NCI-H2081 treated with DMSO at 0.1 percent for 48 hours (cell line): Measurements from ENCODE around the gene SUGP1.

Experiments used
- DNase-seq: peaks from one replicate; lab custom pipeline; 2025; lab: John Stamatoyannopoulos, UW

SUGP1 gene

GRCh38 chr19:19342086-19343015 is 22.0 kb upstream of the SUGP1 start:
- no peak for DNase-seq

- no peak for DNase-seq
These were observed 20.7 kb upstream of the SUGP1 start for GRCh38 chr19:19341026-19341425.

GRCh38 chr19:19338082-19338481 is 17.8 kb upstream of the SUGP1 start:
- DNase-seq: no peak

- DNase-seq: no peak
These were observed 16.8 kb upstream of the SUGP1 start for GRCh38 chr19:19337120-19337519.

GRCh38 chr19:19336597-19336996 is 16.3 kb upstream of the SUGP1 start:
- DNase-seq: no peak

GRCh38 chr19:19335408-19336158 is 15.3 kb upstream of the SUGP1 start:
- DNase-seq: no peak

GRCh38 chr19:19334989-19335344 is 14.7 kb upstream of the SUGP1 start:
- no peak for DNase-seq

GRCh38 chr19:19334063-19334988 is 14.0 kb upstream of the SUGP1 start:
- no peak for DNase-seq

GRCh38 chr19:19329126-19329525 is 8.8 kb upstream of the SUGP1 start:
- no peak for DNase-seq

- DNase-seq: no peak
These were observed 7.4 kb upstream of the SUGP1 start for GRCh38 chr19:19327672-19328071.

GRCh38 chr19:19324059-19324770 is 3.9 kb upstream of the SUGP1 start:
- DNase-seq: no peak

- DNase-seq: no peak
These were observed 850 bp upstream of the SUGP1 start for GRCh38 chr19:19321141-19321577.

- DNase-seq: no peak
These were observed 463 bp downstream of the SUGP1 start for GRCh38 chr19:19319732-19320360.

- no peak for DNase-seq
These were observed 4.2 kb downstream of the SUGP1 start for GRCh38 chr19:19316082-19316481.

GRCh38 chr19:19315444-19315843 is 4.9 kb downstream of the SUGP1 start:
- no peak for DNase-seq

GRCh38 chr19:19308373-19308772 is 11.9 kb downstream of the SUGP1 start:
- DNase-seq: no peak

- DNase-seq: no peak
These were observed 14.1 kb downstream of the SUGP1 start for GRCh38 chr19:19306191-19306590.

GRCh38 chr19:19305696-19306095 is 14.6 kb downstream of the SUGP1 start:
- DNase-seq: no peak

GRCh38 chr19:19305066-19305465 is 15.2 kb downstream of the SUGP1 start:
- no peak for DNase-seq

GRCh38 chr19:19304186-19304965 is 15.9 kb downstream of the SUGP1 start:
- no peak for DNase-seq
